ENCODE data around the gene HS6ST3.
"Not testable (repeated sequence)": the region's sequence is repeated elsewhere in the genome, so short reads cannot be mapped to it uniquely, and the experiment has no call there.

HS6ST3 gene

DNA sequence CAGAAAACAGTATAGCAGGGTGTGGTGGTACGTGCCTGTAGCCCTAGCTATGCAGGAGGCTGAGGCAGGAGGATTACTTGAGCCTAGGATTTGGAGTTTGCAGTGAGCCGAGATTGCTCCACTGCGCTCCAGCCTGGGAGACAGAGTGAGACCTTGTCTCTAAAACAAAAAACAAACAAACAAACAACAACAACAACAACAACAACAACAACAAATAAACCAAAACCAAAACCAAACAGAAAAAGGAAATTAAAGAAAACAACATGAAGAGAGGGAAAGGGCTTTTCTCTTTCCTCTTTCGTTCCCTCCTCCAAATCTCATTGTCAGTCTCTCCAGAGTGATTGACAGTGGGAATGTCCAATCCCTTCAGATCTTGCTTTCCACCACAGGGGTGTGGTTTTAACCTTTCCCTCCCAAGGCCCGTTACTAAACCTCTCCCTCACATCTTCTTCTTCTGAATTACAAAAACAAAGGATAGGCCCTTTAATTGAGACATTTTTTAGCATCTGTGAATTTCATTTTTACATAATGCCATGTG, 341.2 kb downstream of the HS6ST3 start:
- no peak for DNase-seq (ENCODE audit: low read depth in 3 of 3)

DNA sequence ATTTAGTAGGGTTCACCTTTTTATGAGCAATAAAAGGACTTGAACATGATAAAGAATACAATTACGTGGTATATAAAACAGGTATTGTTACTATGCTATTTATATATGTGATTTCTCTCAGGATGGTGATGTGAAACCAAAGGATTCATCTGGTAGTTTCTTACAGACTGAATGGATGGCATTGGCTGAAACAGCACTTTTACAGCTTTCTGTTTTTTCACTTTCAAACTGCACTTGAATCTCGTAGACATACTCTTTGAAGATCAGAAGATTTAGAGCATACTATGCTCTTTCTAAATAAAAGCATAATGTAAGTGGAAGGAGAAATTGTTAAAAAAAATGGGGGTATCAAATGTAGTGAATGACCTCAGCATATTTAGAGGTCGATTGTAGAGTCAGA, 354.8 kb downstream of the HS6ST3 start:
- DNase-seq (ENCODE audit: low read depth in 3 of 3) = no peak

DNA sequence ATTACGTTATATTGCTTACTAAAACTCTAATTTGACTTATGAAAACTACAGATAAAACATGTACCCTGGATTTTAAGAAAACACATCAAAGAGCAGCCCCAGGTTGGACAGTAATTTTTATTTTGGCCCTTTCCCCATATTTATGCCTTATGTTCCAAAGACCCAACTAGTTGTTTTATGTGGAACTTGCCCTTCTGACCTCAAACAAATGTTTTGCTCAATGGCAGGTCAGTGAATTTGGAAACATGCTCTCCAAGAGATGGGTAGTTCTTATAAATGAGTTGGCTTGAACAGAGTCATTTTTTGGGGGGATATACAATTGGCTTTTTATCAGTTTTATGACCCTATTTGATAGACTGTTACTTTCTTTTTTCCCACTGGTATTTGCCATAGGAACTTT, 360.0 kb downstream of the HS6ST3 start:
- no peak for DNase-seq (ENCODE audit: low read depth in 3 of 3)

DNA sequence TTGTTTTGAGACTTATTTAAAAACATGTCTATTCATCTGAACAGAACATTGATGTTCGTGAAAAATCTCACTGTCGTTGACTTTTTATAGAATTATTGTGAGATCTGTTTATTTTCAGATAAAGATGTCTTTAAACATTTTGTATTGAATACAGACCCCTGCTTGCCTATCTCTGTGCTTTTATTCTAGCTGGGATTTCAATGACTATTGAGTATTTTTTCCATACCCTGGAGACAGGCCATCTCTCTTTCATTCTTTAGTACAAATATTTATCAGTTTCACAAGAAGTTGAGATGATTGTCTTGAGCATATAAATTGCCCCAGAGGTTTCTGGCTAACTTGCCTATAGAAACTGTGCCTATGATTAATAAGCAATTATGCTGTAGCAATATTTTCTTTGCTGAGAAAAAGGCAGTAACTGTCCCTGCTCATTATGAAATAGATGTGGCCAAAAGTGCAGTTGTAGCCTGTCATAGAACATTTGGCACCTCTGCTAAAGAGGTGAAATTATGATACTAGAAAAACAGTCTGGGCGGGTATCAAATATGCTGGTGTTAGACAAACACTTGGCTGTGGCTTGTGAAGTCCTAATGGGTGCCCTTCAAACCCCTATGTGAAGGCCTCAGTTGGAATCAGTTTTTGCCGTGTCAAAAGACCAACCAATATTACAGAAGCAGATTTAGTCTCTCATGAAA, 360.6 kb downstream of the HS6ST3 start:
- no peak for DNase-seq (ENCODE audit: low read depth in 3 of 3)

DNA sequence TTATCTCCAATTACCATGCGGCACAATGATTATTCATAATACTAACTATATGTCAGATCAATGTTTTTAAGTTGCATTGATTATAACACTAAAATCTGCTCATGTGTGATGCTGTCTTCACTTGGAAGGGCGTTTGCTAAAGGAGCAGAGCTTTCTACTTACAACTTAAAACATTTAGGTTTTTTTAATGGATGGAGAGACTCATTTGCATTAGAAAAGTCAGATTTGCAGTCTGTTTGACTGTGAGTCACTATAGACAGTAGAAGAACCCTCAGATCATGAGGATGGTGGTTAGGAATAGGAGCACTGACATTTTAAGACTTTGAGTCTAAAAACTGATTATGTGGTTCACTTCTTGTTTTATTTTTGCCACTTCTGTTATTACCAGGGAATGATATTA, 364.6 kb downstream of the HS6ST3 start:
- no peak for DNase-seq (ENCODE audit: low read depth in 3 of 3)

DNA sequence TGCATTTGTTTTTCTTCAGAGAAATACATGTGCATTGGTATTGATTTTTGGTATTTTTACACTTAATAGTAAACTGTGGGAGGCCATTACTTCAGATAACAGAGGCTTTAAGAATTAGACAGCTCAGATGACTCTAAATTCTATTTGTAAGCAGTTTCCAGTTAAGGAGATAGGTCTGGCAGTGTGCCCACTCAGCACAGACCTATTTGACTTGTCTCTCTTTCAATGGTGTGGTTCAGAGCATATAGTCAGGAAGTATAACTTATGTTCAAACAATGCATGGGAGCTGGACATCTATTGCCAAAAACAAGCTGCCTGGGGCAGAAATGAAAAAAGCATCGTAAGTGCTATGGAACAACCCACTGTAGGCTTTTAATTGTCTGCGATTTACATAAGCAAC, 370.7 kb downstream of the HS6ST3 start:
- no peak for DNase-seq (ENCODE audit: low read depth in 3 of 3)

DNA sequence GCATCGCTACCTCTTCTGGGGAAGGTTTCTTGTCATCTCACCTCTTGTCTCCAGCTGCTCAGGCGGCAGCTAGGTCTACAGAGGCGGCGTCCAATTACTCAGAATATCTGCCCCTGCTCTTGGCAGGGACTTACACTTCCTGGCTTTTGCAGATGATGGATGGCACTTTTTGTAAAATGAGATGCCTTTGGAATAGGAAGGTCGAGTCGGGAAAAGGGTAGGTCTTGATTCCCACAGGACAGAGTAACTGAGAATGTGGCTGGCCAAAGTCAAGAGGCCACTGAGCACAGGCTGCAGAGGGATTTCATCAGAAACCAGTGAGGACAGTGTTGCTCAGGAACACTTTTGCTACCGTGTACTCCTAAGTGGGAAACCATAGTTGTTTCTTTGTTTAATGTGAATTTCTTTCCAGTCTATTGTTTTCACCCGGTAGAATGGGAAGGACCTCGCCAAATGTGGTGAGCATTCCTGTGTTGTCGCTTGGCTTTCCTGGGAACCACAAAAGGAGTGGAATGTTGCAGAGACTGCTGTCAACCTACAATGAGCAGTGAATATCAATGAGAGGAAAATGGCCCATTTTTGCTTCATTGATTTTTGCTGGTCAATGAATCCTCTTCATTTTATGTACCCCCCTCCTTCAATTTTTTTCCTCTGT, 383.7 kb downstream of the HS6ST3 start:
- DNase-seq (ENCODE audit: low read depth in 3 of 3) = no peak

GRCh38 chr13:96474181-96474557, 384.3 kb downstream of the HS6ST3 start:
- no peak for DNase-seq (ENCODE audit: low read depth in 3 of 3)

DNA sequence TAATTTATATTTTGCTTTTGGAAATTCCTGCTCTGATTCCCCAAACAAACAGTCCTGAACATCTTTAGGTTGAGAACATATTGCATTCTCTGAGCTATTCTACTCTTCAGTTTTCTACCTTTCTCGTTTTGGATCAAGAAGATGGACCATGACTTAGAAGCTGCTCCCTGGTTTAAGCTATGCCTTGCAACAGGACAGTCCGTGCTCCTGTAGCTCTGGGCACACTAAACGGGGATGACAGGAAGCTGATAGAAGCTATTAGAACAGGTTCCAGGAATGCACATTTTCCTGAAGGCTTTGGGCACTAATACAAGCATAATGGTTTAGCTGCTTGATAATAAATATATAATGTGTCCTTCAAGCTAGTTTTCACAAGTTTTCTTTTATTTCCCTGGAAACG, 385.2 kb downstream of the HS6ST3 start:
- no peak for DNase-seq (ENCODE audit: low read depth in 3 of 3)

DNA sequence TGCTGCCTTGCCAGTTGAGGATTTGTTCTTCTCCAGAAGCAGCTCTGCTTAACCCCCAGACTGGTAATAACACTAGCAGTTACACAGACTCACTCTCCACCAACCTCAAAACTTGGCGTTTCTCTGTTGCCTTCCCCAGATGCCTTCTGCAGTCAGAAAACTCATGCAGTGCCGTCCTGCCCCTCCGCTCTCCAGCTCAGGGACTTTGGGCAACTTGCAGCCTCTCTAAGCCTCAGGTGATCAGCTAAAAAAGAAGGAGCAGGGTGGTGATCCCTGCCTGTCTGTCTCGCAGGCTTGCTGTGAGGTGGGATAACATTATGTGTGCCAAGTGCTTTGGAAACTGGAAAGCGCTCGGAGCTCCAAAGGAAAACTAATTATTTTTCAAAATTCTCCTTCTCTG, 391.6 kb downstream of the HS6ST3 start:
- no peak for DNase-seq (ENCODE audit: low read depth in 3 of 3)

GRCh38 chr13:96490496-96490989, 400.6 kb downstream of the HS6ST3 start:
- no peak for DNase-seq (ENCODE audit: low read depth in 3 of 3)

DNA sequence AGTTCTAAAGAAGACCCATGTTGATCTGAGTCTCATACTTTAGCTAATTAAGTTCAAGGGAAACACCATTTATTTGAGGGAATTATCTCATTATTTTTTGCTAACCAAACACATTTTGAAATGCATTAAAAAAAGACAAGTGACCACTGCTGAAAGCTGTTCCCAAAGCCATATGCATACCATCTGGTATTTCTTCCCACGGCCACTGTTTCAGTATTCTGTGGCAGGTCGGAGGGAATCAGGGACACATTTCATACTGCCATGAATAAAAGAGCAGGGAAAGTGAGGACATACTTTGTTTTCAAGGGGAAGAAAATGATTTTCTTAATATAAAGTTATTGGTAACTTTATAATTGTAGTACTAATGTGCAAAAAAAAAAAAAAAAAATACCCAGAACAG, 401.2 kb downstream of the HS6ST3 start:
- DNase-seq (ENCODE audit: low read depth in 3 of 3) = no peak

DNA sequence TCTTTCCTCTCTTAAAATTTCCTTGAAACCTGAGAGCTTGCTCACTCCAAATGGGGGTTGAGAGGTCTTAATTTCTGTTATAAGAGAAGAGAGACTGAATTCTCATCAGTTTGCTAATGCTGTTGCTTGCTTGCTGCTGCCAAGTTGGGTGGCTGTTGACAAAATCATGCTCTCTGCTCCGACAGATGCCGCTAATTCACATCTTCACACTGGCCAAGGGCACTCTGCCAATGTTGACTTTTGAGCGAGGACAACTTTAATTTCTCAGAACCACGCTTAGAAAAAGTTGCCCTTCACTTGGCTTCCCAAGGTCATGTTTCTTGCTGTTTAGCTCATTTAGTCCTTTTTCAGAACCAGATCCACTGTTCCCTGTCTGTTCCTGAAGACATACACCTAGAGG, 402.9 kb downstream of the HS6ST3 start:
- no peak for DNase-seq (ENCODE audit: low read depth in 3 of 3)

GRCh38 chr13:96499656-96500055, 409.7 kb downstream of the HS6ST3 start:
- no peak for DNase-seq (ENCODE audit: low read depth in 3 of 3)

DNA sequence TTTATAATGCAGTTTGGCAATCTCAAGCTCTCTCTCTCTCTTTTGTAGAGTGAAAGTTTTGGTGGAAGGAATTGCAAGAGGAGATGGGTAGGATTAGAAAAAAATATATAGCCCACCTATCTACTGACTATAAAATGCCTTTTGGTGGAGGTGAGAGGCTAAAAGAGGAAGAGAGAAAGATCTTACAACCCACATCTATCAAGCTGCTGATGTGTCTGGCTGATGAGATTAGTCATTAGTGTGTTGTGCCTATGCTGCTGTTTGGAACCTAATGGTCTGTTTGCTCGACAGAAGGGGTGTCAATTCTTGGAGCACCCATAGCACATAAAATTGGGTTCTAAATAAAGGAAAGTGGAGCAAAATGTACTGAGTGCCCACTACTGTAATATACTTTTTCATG, 411.0 kb downstream of the HS6ST3 start:
- no peak for DNase-seq (ENCODE audit: low read depth in 3 of 3)

DNA sequence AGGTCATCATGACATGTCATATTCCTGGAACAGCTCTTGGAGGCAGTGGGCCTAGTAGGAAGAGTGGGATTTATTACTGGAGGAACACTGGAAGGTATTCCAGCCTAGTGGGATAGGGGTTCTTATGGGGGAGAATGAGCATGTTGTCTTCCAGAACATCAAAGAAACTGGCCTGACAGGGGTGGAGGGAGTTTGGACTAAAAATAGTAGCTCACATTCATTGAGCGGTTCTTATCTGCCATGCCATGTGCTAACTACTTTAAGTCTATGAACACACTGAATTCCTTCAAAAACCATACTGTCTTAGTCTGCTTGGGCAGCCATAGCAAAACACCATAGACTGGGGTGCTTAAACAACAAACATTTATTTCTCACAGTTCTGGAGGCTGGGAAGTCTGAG, 413.6 kb downstream of the HS6ST3 start:
- no peak for DNase-seq (ENCODE audit: low read depth in 3 of 3)

- no peak for DNase-seq (ENCODE audit: low read depth in 3 of 3)
Observed at GRCh38 chr13:96511587-96511986, 421.7 kb downstream of the HS6ST3 start.

DNA sequence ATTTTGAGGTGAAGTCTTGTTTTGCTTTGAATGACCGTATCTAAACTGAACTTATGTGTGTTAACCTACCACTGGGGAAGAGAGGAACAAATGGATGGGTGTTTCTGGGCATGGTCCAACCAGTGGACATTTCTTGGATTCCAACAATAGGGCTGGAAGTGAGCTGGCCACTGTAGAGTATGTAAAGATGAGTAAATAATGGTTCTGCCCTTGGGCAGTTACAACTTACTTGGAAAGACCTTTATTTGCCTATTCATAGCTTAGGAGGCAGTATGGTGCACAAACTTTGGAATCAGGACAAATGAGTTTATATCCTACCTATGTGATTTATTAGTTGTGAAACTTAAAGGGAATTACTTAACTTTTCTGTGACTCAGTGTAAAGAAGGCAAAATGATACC, 429.5 kb downstream of the HS6ST3 start:
- no peak for DNase-seq (ENCODE audit: low read depth in 3 of 3)

GRCh38 chr13:96524398-96525020, 434.6 kb downstream of the HS6ST3 start:
- not testable (repeated sequence) for DNase-seq (ENCODE audit: low read depth in 3 of 3)

GRCh38 chr13:96525715-96526114, 435.8 kb downstream of the HS6ST3 start:
- DNase-seq (ENCODE audit: low read depth in 3 of 3) = no peak

- no peak for DNase-seq (ENCODE audit: low read depth in 3 of 3)
Observed at GRCh38 chr13:96527497-96527896, 437.6 kb downstream of the HS6ST3 start.

DNA sequence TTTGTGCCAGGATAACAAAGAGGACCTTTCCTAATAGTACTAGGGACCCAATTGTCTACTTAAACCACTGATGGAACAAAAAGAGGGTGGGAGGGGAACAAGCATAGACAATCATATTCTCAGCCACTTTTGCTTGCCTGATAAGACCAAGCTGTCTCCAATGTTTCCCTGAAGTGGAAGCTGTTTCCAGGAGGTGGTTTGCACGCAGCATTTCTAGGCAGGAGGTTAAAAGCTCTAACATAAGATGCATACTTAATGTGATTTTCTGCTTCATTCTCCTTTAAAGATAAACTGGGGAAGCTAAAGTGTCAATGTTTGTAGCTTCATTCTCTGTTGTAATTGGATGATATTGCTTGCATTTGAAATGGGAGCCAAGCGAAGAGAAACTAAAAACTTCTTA, 442.9 kb downstream of the HS6ST3 start:
- DNase-seq (ENCODE audit: low read depth in 3 of 3) = no peak

- DNase-seq (ENCODE audit: low read depth in 3 of 3) = no peak
Observed at GRCh38 chr13:96533408-96533807, 443.5 kb downstream of the HS6ST3 start.

Data from stimulated activated CD4-positive, alpha-beta T cell treated with anti-CD3 and anti-CD28 coated beads, TNF-alpha, amount 100 ng/mL, for 4 hours (primary cell).